HG02970 (cell line): ENCODE data around the gene IL3.

Experiments
- ATAC-seq: cut with Tn5 transposase; IDR thresholded peaks from one replicate; pipeline ENCODE4 v1.9.1; 2021; ENCODE audit warnings: mild to moderate bottlenecking, moderate library complexity, moderate number of reproducible peaks; ENCODE audit not compliant: unreplicated experiment, low FRiP score

Gene IL3

DNA sequence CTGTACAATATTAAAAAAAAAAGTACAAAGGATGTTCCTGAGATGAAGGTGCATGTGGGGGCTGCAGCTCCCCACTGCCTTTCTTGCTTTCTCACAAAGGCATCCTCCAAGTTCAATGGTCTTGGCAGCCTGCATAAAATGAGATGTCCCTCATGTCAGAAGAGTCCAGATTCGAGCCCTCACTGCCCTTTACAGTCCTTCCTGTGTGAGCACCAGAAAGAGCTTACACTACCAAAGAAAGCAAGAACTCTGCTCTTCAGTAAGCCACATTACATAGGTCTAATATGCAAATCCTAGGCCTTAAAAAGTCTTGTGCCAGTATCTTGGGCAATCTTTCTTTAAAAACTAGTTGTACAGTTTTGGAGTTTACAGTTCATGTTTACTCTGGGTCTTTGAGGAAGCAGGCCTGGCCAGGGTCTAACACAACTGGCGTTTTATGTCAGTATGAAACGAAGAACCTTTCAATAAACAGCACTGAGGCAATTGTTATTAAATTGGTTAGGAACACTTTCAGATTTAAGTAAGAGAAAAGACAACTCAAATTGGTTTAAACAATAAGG is 49.1 kb downstream of the IL3 start:
- ATAC-seq: no peak

DNA sequence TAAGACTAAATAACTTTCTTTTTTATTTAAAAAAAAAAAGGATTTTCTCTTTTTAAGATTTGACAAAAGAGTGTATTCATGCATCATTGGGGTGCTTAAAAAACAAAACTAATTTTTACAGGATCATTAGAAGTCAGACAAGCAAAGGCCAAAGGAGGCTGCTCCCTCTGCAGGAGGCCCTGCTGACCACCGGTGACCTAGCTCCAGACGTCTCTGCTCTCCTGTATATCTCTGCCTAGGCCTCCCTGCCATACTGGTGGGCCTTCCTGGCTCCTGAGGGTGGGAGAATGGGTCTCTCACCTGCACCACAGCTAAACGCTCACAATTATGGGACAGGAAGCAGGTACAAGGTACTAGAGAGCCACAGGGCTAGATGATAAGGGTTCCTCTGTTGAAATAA is 49.7 kb downstream of the IL3 start:
- no peak for ATAC-seq

DNA sequence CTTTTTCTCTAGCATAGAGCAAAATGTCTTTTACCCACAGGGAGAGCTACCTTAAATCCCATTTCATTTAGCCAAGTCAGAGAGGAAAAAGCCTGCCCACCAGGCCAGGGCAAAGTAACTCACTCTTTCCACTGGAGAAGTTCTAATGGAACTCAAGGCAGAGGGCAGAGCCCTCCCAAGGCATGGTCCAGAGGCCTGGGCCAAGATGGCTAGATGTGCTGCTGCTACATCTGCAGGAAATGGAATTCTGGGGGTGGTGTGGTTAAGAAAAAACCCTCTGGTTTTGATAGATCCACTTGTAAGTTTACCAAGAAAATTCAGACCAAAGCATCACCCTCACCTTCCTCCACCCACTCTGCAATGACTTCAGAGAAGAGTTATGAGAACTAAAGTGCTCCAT is 50.5 kb downstream of the IL3 start:
- no peak for ATAC-seq

DNA sequence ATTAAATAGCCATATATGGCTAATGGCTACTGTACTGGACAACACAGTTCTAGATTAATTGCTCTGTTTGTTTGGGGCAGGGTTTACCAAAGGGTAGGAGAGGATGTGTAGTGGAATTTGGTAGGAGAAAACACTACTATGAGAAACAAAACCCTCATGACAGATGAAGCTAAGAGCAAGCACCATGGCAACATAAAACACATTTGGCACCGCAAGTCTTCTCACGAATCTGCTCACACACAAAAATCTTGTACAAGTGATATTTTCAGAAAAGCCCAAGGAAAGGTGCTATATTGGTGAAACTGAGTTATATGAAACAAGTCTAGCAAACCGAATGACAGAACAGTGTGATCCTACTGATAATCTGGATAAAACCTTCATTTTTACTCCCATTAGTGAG is 51.7 kb downstream of the IL3 start:
- no peak for ATAC-seq
